ENCODE measurements around the gene CHRNA4. TPM values are rescaled to one million over a fixed set of nuclear protein-coding genes. Genes with fewer than 3 reads are reported as not detected.

Gene CHRNA4
- total RNA-seq, 1 donor from 2014 or later: 165 TPM

GRCh38 chr20:63387393-63387792 lies 26.2 kb upstream of the CHRNA4 start:
- TF ChIP-seq CTCF (IDR thresholded peaks at IDR 0.05; ENCODE audit: partially characterized antibody, unreplicated experiment): no peak
- H3K4me1 Mint-ChIP-seq (ENCODE audit: low read depth, unreplicated experiment): no peaks in the 10 kb centered on the region
- no peak for DNase-seq
- peaks cover 8% of the 10 kb centered on the region for H3K27me3 Mint-ChIP-seq (ENCODE audit: unreplicated experiment)
- H3K4me3 Mint-ChIP-seq (ENCODE audit: unreplicated experiment): no peak overlapping the region
- H3K36me3 Mint-ChIP-seq (ENCODE audit: unreplicated experiment): peaks cover 49% of the 10 kb centered on the region
- peaks cover 27% of the 10 kb centered on the region for H3K9me3 Mint-ChIP-seq (ENCODE audit: unreplicated experiment)
- no peak overlapping the region for H3K27ac Mint-ChIP-seq (ENCODE audit: unreplicated experiment)

- H3K27me3 Mint-ChIP-seq (ENCODE audit: unreplicated experiment): peaks cover 8% of the 10 kb centered on the region
- H3K4me3 Mint-ChIP-seq (ENCODE audit: unreplicated experiment): no peak overlapping the region
- peaks cover 46% of the 10 kb centered on the region for H3K36me3 Mint-ChIP-seq (ENCODE audit: unreplicated experiment)
- no peak for TF ChIP-seq CTCF (IDR thresholded peaks at IDR 0.05; ENCODE audit: partially characterized antibody, unreplicated experiment)
- DNase-seq: no peak
- H3K4me1 Mint-ChIP-seq (ENCODE audit: low read depth, unreplicated experiment): no peaks in the 10 kb centered on the region
- no peak overlapping the region for H3K27ac Mint-ChIP-seq (ENCODE audit: unreplicated experiment)
- peaks cover 26% of the 10 kb centered on the region for H3K9me3 Mint-ChIP-seq (ENCODE audit: unreplicated experiment)
Measured at GRCh38 chr20:63386491-63386890, 25.3 kb upstream of the CHRNA4 start.

GRCh38 chr20:63385819-63386218 lies 24.7 kb upstream of the CHRNA4 start:
- Mint-ChIP-seq H3K4me1 (ENCODE audit: low read depth, unreplicated experiment) (no peaks in the 10 kb centered on the region), H3K4me3 (ENCODE audit: unreplicated experiment) (no peak overlapping the region), H3K9me3 (ENCODE audit: unreplicated experiment) (peaks cover 26% of the 10 kb centered on the region), H3K36me3 (ENCODE audit: unreplicated experiment) (peaks cover 41% of the 10 kb centered on the region), H3K27me3 (ENCODE audit: unreplicated experiment) (peaks cover 8% of the 10 kb centered on the region), H3K27ac (ENCODE audit: unreplicated experiment) (peak overlapping the region; percentile 24)
- no peak for TF ChIP-seq CTCF (IDR thresholded peaks at IDR 0.05; ENCODE audit: partially characterized antibody, unreplicated experiment)
- DNase-seq: no peak

- TF ChIP-seq CTCF (IDR thresholded peaks at IDR 0.05; ENCODE audit: partially characterized antibody, unreplicated experiment): no peak
- Mint-ChIP-seq H3K9me3 (ENCODE audit: unreplicated experiment) (peaks cover 24% of the 10 kb centered on the region), H3K27ac (ENCODE audit: unreplicated experiment) (no peak overlapping the region), H3K36me3 (ENCODE audit: unreplicated experiment) (peaks cover 31% of the 10 kb centered on the region), H3K4me3 (ENCODE audit: unreplicated experiment) (no peak overlapping the region), H3K4me1 (ENCODE audit: low read depth, unreplicated experiment) (peaks cover 5% of the 10 kb centered on the region), H3K27me3 (ENCODE audit: unreplicated experiment) (peaks cover 8% of the 10 kb centered on the region)
- no peak for DNase-seq
Measured at GRCh38 chr20:63384336-63384735, 23.2 kb upstream of the CHRNA4 start.

- Mint-ChIP-seq H3K9me3 (ENCODE audit: unreplicated experiment) (peaks cover 25% of the 10 kb centered on the region), H3K36me3 (ENCODE audit: unreplicated experiment) (peaks cover 29% of the 10 kb centered on the region), H3K27ac (ENCODE audit: unreplicated experiment) (no peak overlapping the region), H3K4me1 (ENCODE audit: low read depth, unreplicated experiment) (peaks cover 12% of the 10 kb centered on the region), H3K27me3 (ENCODE audit: unreplicated experiment) (peaks cover 8% of the 10 kb centered on the region), H3K4me3 (ENCODE audit: unreplicated experiment) (no peak overlapping the region)
- no peak for DNase-seq
- no peak for TF ChIP-seq CTCF (IDR thresholded peaks at IDR 0.05; ENCODE audit: partially characterized antibody, unreplicated experiment)
Measured at GRCh38 chr20:63383556-63383955, 22.4 kb upstream of the CHRNA4 start.

Data from glutamatergic neuron (in vitro differentiated cells).